GM15510 (cell line): ENCODE data around the gene ZNF385C.

Experiments
- POLR2A ChIP-seq: IDR thresholded peaks from 3 replicates; pipeline ENCODE4 v1.6.1; 2011; ENCODE audit warnings: borderline replicate concordance; ENCODE audit not compliant: insufficient read length; ENCODE audit errors: extremely low read depth

ZNF385C gene

DNA sequence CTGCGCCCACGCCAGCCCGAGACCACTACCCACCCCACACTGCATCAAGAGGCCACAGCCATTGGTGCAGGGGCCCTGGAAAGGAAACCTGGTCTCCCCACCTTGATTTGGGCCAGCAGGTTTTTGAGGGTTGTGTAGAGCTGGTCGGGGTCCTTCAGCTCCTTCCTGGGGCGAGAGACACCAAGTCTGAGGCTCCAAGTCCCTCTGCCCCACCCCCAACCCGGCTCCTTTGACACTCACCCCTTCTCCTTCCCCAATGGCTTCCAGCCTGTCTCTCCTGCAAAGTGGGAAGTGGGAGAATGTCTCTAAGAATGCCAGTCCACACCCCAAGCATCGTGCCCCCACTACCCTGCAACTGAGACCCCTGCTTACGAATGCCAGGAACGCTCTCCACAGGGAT is 15.8 kb upstream of the ZNF385C start:
- TF ChIP-seq POLR2A: no peak

GRCh38 chr17:42113293-42114069 is 15.2 kb upstream of the ZNF385C start:
- no peak for TF ChIP-seq POLR2A

- peak; percentile 94 for TF ChIP-seq POLR2A
Measured at GRCh38 chr17:42112552-42113176, 14.4 kb upstream of the ZNF385C start, which contains the start of gene DHX58. DHX58 (minus strand) TSS chr17:42112714; CDS start chr17:42111892, 822 bp downstream.

DNA sequence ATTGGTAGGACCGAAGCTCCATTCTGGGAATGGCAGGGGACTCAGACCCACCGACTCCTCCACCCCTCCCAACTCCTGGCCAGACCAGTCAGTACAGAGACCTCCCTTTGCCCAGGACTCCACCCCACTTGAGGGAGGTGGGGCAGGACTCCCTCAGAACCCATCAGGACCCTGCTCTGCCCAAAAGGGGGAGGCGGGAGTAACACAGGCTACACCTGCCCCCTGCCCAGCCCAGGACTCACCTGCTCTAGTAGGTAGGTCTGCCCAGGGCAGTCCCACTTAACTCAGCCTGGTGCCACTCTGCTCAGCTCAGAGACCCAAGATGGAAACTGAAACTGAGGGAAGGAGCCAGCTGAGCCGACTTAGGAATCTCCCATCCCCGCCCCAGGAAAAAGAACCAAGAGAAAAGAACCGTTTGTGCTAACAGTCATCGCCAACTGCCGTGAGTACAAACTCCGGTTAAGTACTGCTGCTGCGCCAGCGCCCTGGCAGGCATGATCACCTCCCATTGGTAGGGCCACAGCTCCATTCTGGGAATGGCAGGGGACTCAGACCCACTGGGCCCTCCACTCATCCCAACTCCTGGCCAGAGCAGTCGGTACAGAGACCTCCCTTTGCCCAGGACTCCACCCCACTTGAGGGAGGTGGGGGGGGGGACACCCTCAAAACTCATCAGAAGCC is 13.7 kb upstream of the ZNF385C start:
- TF ChIP-seq POLR2A: no peak

DNA sequence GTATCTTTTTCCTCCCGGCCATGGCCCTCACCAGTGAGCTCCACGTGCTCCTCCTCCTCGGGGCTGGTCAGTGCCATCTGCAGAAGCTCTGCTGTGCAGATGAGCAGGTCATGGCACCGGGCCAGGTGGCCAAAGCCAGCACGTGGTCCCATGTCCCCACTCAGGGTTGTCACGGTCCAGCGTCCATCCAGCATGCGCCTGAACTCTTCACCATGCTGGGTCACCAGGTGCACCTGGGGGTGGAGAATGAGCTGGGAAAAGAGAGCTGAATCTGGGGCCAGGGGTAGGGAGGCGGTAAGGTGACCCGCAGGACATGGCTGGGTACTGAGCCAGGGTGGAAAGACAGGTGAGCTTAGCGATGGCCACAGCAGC is 13.0 kb upstream of the ZNF385C start:
- TF ChIP-seq POLR2A: no peak

- TF ChIP-seq POLR2A: no peak
Measured at GRCh38 chr17:42110301-42111264, 12.3 kb upstream of the ZNF385C start.

GRCh38 chr17:42109086-42109485 is 10.8 kb upstream of the ZNF385C start:
- TF ChIP-seq POLR2A: no peak

GRCh38 chr17:42107597-42108576 is 9.6 kb upstream of the ZNF385C start:
- TF ChIP-seq POLR2A: peak; percentile 22

GRCh38 chr17:42107124-42107523 is 8.9 kb upstream of the ZNF385C start:
- no peak for TF ChIP-seq POLR2A

GRCh38 chr17:42106009-42106408 is 7.7 kb upstream of the ZNF385C start:
- TF ChIP-seq POLR2A: no peak

DNA sequence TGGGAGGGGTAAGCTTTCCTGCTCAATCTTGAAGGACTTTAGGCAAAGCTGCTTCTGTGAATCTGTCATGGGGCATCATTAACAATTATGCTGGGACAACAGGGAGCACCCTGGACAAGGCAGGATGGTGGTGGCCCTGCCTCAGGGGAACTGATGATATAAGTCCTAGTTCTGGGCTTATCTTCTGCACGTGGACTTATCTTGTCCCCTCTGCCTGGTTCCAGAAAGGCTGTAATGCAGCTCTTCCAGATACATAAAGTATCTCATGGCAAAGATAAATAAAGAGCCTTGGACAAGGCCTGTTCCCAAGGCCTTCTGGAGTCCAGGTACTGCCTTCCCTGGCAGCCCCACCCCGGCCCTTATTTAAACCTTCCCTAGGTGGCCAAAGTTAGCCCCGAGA is 6.0 kb upstream of the ZNF385C start:
- no peak for TF ChIP-seq POLR2A

- TF ChIP-seq POLR2A: no peak
Measured at GRCh38 chr17:42103221-42103954, 5.1 kb upstream of the ZNF385C start.
